ENCODE data around the gene ISOC1.

Gene ISOC1

GRCh38 chr5:129097498-129098296, 3.1 kb downstream of the ISOC1 start:
- Histone ChIP-seq H2AFZ (ENCODE audit: low read depth, low read length) (no peak overlapping the region), H3K36me3 (ENCODE audit: insufficient read depth, low read length) (no peaks in the 10 kb centered on the region; the same call in 1 of the 2 replicates), H3K9me3 (ENCODE audit: insufficient read depth, low read length, severe bottlenecking) (no peaks in the 10 kb centered on the region), H3K4me2 (ENCODE audit: insufficient read depth, low read length) (peak overlapping the region; percentile 97; the same call in 1 of the 2 replicates), H3K4me1 (ENCODE audit: insufficient read depth, low read length) (peaks cover 49% of the 10 kb centered on the region), H3K79me2 (ENCODE audit: insufficient read depth, low read length) (peaks cover 45% of the 10 kb centered on the region), H3K27ac (ENCODE audit: low read length) (no peak overlapping the region), H3K9ac (ENCODE audit: low read depth, low read length) (no peak overlapping the region), H3K4me3 (ENCODE audit: low read depth in 1 of 2, low read length in 2 of 2) (no peak overlapping the region), H3K27me3 (ENCODE audit: insufficient read depth, low read length, poor library complexity) (no peaks in the 10 kb centered on the region), H4K20me1 (ENCODE audit: insufficient read depth, low read length) (peaks cover 14% of the 10 kb centered on the region)
- ATAC-seq (ENCODE audit: insufficient read depth, low read depth) (no peak), DNase-seq (no peak)
- TF ChIP-seq EZH2 (IDR thresholded peaks at IDR 0.05; ENCODE audit: borderline replicate concordance, low read depth, low read length, severe bottlenecking): no peak
- no peak for TF ChIP-seq CTCF (IDR thresholded peaks at IDR 0.05; ENCODE audit: borderline replicate concordance, extremely low read depth, low read length, poor library complexity, severe bottlenecking)

- H3K4me1 ChIP-seq (ENCODE audit: insufficient read depth, low read length): peaks cover 44% of the 10 kb centered on the region
- H2AFZ ChIP-seq (ENCODE audit: low read depth, low read length): no peak overlapping the region
- no peak overlapping the region for H3K27ac ChIP-seq (ENCODE audit: low read length)
- TF ChIP-seq CTCF (IDR thresholded peaks at IDR 0.05; ENCODE audit: borderline replicate concordance, extremely low read depth, low read length, poor library complexity, severe bottlenecking) (no peak), EZH2 (IDR thresholded peaks at IDR 0.05; ENCODE audit: borderline replicate concordance, low read depth, low read length, severe bottlenecking) (no peak)
- H3K9me3 ChIP-seq (ENCODE audit: insufficient read depth, low read length, severe bottlenecking): no peaks in the 10 kb centered on the region
- no peaks in the 10 kb centered on the region for H3K27me3 ChIP-seq (ENCODE audit: insufficient read depth, low read length, poor library complexity)
- peaks cover 14% of the 10 kb centered on the region for H4K20me1 ChIP-seq (ENCODE audit: insufficient read depth, low read length)
- no peaks in the 10 kb centered on the region; the same call in 1 of the 2 replicates for H3K36me3 ChIP-seq (ENCODE audit: insufficient read depth, low read length)
- no peak overlapping the region for H3K4me3 ChIP-seq (ENCODE audit: low read depth in 1 of 2, low read length in 2 of 2)
- H3K4me2 ChIP-seq (ENCODE audit: insufficient read depth, low read length): peak overlapping the region; percentile 30; the same call in 1 of the 2 replicates
- H3K9ac ChIP-seq (ENCODE audit: low read depth, low read length): no peak overlapping the region
- peak; percentile 24 for DNase-seq
- peaks cover 48% of the 10 kb centered on the region for H3K79me2 ChIP-seq (ENCODE audit: insufficient read depth, low read length)
- ATAC-seq (ENCODE audit: insufficient read depth, low read depth): no peak
These were observed 4.1 kb downstream of the ISOC1 start for GRCh38 chr5:129098488-129099183.

- Histone ChIP-seq H3K4me1 (ENCODE audit: insufficient read depth, low read length) (peaks cover 39% of the 10 kb centered on the region), H3K79me2 (ENCODE audit: insufficient read depth, low read length) (peaks cover 48% of the 10 kb centered on the region), H3K27ac (ENCODE audit: low read length) (no peak overlapping the region), H3K4me2 (ENCODE audit: insufficient read depth, low read length) (peak overlapping the region; percentile 30; the same call in 1 of the 2 replicates), H3K9ac (ENCODE audit: low read depth, low read length) (no peak overlapping the region), H3K9me3 (ENCODE audit: insufficient read depth, low read length, severe bottlenecking) (no peaks in the 10 kb centered on the region), H4K20me1 (ENCODE audit: insufficient read depth, low read length) (peaks cover 14% of the 10 kb centered on the region), H3K4me3 (ENCODE audit: low read depth in 1 of 2, low read length in 2 of 2) (no peak overlapping the region), H3K36me3 (ENCODE audit: insufficient read depth, low read length) (no peaks in the 10 kb centered on the region; the same call in 1 of the 2 replicates), H2AFZ (ENCODE audit: low read depth, low read length) (no peak overlapping the region), H3K27me3 (ENCODE audit: insufficient read depth, low read length, poor library complexity) (no peaks in the 10 kb centered on the region)
- ATAC-seq (ENCODE audit: insufficient read depth, low read depth) (no peak), DNase-seq (no peak)
- TF ChIP-seq EZH2 (IDR thresholded peaks at IDR 0.05; ENCODE audit: borderline replicate concordance, low read depth, low read length, severe bottlenecking): no peak
- no peak for TF ChIP-seq CTCF (IDR thresholded peaks at IDR 0.05; ENCODE audit: borderline replicate concordance, extremely low read depth, low read length, poor library complexity, severe bottlenecking)
These were observed 4.6 kb downstream of the ISOC1 start for GRCh38 chr5:129099184-129099569.

All from DND-41 (cell line).